GM12891 (cell line): ENCODE results near the gene CBR1.

Source experiments
- POLR2A ChIP-seq: IDR thresholded peaks from 2 replicates; pipeline ENCODE4 v1.6.1; 2011; ENCODE audit warnings: low read depth, low read length, control low read depth
- POLR2AphosphoS5 ChIP-seq: IDR thresholded peaks from 2 replicates; pipeline ENCODE4 v1.6.1; 2011; ENCODE audit warnings: low read depth, low read length, control low read depth
- POU2F2 ChIP-seq: IDR thresholded peaks from 2 replicates; pipeline ENCODE4 v1.6.1; 2011; ENCODE audit warnings: low read depth, mild to moderate bottlenecking, control low read depth, low read length, moderate library complexity

DNA sequence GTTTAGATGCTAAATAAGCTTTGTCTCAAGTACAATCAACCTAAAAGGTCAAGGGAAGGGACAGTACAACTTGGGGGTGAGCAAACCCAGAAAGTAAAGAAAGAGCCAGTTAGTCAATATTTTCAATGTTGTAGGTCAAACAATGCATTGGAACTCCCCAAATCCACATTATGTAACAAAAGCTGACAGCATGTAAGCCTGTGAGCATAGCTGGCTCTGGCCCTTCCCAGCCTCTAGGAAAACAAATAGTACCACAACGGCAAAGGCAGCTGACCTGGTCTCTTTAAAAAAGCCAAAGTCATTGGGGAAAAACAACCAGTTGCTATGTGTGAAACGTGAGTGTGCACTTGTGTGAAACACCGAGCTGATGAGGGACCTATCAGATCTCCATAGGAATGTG is 3.4 kb downstream of the CBR1 start:
- TF ChIP-seq POLR2A (no peak), POLR2AphosphoS5 (no peak), POU2F2 (no peak)
